GM21390 (cell line): Measurements from ENCODE around the gene KRT33A.

Experiments
- ATAC-seq: cut with Tn5 transposase; IDR thresholded peaks from one replicate; pipeline ENCODE4 v1.9.1; 2021; ENCODE audit not compliant: unreplicated experiment

KRT33A gene

DNA sequence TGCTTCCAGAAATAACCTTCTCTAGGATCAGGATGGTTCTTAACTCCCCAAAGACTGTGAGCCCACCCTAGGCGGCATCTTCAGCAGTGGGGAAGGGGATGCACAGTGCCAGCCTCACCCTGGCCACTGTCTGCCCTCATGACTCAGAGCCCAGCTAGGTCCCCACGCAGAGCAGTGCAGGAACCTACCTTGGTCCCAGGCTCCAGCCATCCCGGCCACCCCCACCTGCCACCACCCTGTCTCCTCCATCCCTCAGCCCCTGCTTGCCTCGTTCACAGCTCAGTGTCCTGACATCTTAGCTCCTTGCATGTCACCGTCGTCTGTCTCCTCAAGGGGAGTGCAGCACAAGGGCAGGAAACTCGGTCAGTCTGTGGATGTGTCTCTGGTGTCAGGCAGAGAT lies 19.0 kb downstream of the KRT33A start:
- no peak for ATAC-seq

DNA sequence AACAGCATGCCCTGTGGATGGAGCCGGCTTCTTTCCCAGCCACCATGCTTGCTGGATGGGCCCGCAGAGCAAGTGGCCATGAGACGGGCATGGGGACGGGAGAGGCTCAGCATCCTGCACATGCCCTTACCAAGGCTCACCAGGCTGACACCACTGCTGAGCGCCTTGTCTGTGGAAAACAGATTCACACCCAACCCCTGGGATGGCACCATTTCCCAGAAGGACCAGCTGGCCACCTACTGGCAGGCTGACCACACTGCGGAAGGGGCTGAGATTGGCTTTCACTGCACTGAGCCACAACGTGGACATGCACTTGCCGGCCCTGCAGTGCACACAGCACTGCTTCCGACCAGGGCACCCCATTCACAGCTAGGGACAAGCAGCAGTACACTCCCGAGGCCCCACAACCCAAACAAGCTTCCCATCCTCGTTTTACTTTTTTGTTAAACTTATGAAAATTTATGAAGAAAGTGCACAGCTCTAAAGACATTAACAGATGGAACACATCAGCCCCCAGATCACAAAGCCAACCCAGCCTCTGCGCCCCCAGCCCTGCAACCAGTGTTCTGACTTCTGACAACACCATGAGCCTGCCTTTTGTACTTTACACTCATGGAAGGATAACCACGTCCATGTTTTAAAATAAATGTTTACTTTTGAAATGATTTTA lies 21.2 kb downstream of the KRT33A start:
- no peak for ATAC-seq

DNA sequence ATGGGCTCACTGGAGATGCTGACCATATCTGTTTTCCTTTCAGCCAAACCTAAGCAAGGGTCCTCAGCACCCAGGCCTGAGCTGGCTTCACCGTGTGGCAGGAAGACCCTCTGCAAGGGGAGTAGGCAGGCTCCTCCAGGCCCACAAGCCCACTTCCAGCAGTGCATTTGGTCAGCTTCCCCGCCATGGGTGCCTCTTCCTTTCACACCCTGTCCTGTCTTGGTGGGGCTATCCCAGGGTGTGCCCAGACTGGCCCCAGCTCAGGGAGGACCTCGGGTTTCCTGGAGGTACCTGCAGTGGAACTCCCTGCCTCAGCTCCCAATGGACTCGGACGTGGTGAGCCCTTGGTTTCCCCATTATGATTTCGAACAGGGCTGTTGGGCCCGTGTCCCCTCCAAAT lies 22.4 kb downstream of the KRT33A start:
- no peak for ATAC-seq

DNA sequence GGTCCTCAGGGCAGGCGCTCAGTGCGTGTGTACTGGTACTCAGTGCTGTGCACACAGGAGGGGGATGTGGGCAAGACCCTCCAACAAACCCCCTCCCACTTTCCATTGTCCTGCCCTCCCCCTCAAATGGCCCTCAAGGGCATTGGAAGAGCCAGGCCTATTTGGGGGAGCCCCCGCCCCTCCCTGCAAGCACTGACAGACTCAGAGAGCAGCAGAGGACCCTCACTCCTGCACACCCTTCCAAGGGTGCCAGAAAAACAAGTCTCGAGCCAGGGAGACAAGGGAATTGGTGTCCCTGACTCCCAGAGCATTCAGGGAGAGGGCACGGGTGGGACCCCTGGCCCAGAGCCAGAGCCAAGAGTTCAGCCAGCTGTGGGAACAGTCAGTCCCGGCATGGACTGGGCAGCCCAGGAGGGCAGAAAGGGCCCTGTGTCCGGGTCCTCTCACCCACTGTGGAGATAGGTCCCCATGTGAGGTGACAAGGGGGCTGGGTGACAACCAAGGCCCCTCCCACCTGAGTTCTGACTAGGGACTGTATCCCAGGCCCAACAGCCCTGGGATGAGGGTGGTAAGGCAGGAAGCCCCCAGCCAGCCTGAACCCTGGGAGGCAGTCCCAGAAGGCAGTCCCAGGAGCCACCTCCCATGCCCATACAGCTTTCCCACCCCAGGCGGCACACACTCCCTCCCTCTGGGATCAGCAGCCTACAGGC lies 23.1 kb downstream of the KRT33A start:
- ATAC-seq, result no peak

DNA sequence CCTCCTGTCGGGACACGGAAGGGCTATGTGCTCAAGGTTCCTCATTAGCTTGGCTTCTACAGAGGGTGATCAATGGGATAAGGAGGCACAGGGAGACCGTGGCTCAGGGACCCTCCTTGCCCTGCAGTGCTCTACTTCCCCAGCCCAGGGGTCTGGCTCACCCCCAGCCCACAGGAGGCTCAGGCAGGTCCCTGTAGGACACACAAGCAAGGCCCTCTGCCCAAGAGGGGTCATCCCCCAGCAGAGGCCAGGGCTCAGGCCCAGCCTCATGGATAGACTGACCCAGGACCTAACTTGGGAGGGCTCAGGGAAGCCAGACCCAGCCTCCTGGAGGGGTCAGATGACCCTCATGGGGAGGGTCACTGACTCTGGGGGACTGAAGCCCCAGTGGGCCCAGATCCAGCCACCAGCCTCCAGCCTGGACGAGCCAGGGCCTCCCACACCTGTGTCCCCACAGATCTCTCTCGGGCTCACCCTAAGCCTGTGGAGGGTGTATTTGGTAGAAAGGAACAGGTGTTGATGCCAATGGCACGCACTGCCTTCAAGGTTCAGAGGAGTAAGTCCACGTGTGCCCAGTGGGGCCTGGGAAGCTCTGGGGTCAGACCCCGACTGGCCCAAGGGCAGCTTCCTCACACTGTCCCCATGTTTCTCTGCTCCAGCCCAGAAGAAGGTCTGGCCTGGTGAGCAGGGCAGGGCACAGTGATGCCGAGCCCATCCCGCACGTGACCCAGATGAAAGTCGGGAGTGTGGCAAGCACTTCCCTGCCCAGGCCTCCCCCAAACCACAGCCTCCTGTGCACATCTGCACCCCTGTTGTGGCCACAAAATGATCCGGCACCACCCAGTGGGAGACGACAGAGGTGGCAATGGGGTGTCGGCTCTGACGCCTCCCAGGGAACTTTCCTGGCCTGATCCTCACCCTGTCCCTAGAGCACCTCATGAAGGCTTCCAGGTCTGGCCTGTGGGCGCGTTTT lies 24.2 kb downstream of the KRT33A start:
- no peak for ATAC-seq

DNA sequence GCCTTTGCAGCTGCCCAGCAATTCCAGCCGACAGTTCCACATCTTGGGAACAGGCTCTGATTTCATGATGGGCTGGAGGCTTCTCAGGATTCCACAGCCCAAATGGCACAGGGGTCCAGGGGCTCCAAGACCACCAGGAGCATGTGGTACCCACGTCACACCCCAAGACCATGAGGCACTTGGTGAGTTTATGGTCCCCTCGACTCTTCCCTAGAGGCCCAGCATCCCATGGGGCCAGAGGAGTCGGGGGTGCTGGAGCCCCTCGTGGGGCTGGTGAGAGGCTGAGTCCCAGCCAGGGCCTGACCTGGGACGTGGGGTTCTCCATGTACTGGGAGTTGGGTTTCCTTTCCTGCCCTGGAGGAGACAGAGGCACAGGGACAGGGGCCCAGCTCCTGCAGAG lies 25.0 kb downstream of the KRT33A start:
- no peak for ATAC-seq

DNA sequence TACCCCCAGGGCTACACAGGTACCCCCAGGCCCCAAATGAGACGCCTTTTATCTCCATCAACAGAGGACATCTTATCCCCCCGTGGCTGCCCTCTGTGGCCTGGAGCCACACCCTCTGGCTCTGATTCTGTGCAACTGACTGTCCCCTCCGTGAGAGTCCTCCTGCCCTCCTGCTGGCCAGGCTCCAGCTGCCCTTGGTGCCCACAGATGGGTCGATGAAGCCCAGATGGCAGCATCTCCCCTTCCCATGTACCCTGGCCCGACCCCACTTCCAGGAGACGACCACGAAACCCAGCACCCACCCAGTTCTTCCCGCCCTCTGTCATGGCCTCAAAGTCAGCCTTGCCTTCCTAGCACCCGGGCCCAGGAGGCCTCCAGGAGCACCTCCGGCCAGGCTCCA lies 25.5 kb downstream of the KRT33A start:
- no peak for ATAC-seq

DNA sequence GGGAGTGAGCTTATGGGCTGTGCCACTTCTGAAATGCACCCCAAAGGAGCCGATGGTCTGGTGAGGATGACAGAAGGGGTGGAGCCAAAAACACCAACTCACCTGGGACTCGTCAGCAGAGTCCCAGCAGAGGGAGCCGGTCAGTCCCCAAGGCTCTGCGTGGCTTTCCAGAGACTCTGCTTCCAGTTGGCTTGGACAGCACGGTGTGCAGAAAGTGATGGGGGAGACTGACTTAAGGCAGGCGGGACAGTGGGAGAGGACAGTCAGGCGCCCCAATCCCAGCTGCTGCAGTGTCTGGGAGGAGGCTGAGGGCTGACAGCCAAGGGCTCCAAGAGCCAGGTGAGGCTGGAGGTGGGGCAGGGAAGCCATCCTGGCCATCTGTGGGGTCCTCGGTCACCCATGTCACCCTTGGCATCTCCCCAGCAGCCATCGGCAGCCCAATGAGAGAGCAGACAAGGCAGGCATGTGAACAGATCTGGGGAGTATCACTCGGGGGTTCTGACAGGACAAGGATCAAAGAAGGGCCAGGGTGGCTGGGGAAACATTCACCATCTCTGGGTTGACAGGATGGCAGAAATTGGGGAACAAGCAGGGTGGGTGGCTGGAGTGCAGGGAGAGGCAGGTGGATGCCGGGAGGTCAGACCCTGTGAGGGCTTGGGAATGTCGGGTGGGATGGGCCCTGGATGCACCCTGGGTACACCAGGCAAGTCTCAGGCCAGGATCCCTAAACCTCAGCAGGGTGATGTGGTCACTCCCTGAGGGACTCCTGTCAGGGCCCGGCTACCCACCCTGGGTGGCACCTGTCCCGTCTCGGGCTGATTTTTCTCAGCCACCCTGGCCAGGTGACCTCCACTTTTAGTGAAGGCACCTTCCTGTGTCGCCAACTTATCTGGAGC lies 26.2 kb downstream of the KRT33A start:
- no peak for ATAC-seq

DNA sequence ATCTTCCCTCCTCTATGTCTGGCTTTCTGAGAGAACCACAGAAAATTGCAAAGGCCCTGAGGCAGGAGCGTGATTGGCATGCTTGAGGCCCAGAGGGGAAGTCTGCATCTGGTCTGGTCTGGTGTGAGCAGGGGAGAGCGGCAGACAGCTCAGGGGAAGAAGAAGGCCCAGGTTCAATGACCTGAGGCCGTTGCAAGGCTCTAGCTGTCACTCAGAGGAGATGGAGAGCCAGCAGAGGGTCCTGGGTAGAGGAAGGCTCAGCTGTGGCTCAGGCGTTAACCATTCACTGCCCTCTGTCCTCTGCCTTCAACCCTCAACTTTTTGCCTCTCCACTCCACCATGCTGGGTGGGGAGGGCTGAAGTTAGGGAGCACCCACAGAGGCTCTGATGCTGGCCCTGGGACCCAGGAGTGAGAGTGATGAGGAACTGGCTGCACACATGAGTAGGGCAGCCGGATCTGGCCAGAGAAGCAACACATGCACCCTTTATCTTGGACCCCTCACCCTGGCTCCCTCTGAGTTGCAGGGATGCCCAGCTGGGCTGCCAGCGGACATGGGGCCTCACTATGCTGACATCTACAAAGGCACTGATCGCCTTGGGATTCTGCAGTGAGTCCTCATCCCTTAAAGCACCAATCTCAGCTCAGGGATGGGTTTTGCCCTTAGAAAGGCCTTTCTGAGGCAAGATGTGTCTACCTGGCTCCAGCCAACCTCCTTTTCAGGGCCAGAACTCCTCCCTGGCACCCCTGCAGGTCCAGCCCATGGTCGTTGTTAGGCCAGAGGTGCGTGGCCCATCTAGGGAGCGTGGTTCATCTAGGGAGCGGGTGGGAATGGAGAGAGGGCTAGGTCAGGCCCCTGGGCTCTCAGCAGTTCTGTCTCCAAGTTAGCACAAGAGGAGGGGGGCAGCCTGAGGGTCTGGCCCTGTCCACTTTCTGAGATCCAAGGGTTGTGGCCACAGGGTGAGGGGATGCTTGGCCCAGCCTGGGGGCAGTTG lies 27.4 kb downstream of the KRT33A start:
- ATAC-seq, result no peak

DNA sequence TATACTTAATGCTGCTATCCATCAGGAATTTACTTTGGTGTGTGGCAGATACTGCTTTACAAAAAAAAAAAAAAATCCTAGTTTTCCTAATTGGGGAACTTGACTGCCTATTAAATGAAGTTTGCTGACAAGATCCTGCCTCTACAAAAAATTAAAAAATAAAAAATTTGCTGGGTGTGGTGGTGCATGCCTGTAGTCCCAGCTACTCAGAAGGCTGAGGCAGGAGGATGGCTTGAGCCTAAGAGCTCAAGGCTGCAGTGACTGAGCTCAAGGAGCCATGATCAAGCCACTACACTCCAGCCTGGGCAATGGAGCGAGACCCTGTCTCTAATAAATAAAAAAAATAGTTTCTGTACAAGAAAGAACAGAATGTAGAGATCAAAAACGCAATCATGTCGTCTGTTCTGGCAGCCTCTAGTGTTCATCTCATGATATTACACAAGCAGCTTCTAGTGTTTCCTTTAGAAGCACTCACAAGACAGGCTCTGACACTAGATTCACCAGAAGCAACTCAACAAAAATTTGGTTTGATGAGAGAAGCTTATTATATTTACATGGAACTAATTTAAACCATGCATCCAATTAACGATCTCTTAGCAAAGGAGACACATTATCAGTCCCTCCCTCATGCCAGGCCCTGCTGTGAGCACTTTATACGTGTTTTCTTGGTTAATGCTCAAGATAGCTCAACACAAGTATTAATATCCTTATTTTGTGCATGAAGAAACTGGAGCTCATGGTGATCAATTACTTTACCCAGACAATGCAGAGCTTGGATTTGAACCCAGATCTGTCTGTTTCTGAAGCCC lies 28.3 kb downstream of the KRT33A start:
- no peak for ATAC-seq

DNA sequence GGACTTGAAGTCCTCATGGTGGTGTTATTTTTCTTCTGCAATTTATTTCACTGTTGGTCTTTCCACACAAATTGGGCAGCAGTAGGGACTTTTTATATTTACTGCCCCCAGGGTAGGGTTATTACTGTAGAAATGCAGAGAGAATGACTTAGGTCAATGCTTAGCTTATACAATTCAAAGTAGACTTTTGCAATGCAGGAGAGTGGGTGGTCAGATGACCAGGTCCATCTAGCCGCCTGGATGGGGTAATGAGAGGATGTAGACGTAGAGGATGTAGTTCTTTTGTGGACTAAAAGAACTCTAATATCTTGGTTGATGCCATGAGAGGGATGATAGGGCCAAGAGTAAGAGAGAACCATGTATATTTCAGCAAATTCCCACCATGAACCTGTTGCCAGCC lies 32.4 kb downstream of the KRT33A start:
- ATAC-seq, result no peak

DNA sequence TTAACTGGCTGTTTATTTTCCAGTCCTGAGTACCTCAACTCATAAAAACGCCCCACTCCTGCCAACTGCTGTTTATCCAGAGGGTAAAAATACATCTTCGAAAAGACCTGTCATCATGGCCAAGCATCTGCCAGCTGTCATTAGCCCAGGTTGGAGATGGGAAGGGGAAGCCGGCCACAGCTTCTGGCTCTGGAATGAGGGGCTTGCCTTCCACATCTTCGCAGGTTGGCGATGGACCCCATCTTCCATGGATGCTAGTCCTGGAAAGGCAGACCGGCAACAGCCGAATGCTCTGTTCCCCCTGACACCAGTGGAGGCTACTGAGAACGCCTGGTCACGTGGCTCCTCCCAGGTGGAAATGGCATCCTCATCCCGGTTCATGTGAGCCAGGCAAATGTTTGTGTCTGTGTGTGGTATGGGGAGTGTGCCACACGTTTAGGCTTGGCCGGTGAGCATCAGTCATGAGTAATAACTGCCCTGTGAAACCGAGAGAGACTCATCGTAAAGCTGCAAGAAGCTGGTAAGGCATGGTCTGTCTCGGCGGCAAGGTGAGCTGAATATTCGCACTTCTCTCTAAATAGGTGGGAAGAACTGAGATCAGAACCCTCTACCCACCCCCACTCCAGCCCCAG lies 34.7 kb downstream of the KRT33A start:
- no peak for ATAC-seq

DNA sequence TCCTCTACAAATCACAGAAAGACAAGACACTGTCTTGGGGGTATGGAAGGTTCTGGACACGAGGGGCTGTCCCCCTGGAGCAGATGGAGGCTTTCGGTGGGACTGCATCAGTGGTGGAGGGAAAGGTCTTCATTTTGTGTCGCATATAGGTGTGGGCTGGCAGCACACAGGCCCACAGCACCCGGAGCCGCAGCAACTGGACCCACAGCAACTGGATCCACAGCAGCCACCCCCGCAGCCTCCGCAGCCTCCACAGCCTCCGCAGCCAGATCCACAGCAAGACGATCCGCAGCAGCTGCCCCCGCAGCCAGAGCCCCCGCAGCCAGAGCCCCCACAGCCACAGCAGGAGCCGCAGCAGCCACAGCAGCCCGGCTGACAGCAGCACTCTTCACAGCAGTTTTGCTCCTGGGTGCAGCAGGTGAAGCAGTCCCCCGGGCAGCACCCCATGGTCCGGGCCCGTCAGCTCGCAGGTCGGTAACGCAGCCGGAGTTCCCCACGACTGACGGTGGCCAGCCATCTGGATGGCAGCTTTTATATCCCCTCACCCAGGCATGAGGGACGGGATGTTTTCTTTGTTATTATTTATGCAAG lies 35.3 kb downstream of the KRT33A start, which contains the start of gene KRTAP17-1:
Gene KRTAP17-1, minus strand, starts transcription at position 507 of the 591 bp plus-strand sequence. Its CDS starts 60 bp downstream, at position 447.
- ATAC-seq, result no peak

DNA sequence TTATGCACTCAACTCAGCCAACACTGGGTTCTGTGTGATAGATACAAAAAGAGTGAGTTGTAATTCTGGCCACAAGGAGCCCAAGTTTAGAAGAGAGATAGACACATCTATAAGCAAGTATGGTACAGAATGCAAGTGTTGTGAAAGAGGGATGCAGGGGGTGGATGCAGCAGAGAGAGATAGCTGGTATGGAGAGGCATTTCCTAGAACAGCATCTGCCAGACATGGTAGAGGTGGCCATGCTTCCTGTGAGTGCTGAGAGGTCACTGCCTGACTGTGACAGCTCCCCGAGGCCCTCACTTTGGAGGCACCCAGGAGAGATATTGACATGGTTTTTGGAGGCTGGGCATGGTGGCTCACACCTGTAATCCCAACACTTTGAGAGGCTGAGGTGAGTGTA lies 39.5 kb downstream of the KRT33A start:
- no peak for ATAC-seq

DNA sequence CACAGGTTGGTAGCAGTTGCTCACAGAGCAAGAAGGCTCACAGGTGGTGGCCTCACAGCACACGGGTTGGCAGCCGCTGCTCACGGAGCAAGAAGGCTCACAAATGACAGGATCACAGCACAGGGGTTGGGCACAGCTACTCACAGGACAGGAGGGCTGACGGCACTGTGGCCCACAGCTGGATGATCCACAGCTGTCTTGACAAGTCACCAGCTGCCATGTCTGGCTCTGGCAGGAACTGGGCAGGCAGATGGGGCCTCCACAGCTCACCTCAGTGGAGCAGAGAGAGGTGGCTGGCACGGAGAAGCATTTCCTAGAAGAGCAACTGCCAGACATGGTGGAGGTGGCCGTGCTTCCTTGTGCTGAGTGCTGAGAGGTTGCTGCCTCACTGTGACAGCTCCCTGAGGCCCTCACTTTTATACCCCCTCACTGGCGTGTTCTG lies 41.7 kb downstream of the KRT33A start, which contains the start of gene KRTAP16-1:
Gene KRTAP16-1, minus strand, starts transcription at position 392 of the 442 bp plus-strand sequence. Its CDS starts 56 bp downstream, at position 336.
- ATAC-seq, result no peak

DNA sequence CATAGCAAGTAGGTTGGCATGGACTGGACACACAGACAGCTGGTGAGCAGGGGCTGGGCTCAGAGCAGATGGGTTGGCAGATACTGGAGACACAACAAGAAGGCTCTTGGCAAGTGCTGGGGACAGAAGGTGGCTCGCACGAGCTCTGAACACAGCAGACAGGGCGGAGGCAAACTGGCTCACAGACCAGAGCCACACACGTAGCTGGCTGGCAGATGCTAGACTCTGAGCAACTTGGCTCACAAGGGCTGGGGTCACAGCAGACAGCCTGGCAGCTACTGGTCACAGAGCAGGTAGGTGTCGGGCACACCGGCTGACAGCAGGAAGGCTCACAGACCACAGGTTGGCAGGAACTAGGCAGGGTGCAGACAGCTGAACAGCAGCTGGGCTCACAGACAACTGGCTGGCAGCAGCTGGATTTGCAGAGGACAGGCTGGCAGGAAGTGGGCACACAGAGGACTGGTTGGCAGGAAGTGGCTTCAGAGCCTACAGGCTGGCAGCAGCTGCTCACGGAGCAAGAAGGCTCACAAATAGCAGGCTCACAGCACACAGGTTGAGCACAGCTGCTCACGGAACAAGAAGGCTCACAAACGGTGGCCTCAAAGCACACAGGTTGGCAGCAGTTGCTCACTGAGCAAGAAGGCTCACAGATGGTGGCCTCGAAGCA lies 42.2 kb downstream of the KRT33A start:
- no peak for ATAC-seq

DNA sequence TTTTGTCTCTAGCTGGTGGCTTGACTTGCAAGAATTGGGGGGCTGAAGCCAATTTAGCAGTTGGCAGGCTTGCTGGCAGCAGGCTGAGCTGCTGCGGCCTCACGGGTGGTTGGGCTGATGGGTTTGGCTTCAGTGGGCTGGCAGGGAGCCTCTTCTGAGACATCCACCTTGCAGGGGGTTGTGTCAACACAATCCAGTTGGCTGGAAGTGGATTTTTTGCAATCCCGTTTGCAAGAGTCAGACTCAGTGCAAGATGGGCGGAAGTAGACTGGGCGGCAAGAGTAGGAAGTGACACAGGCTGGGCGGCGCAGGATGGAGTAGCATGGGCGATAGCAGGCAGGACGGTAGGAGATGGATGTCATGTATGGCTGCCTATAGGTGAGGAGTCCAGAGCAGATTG lies 43.0 kb downstream of the KRT33A start:
- no peak for ATAC-seq
